Astrocyte of the spinal cord (primary cell): ENCODE measurements around the gene IRF2BP2.

Experiments
- DNase-seq: peaks from one replicate; pipeline ENCODE4 v3.0.0; 2011; ENCODE audit warnings: low read depth, low spot score
- H3K4me3 ChIP-seq: 2 replicates; pipeline ENCODE4 v1.5.1; 2011; ENCODE audit warnings: low read depth, mild to moderate bottlenecking, low read length, moderate library complexity
- CTCF ChIP-seq: IDR thresholded peaks from 2 replicates; pipeline ENCODE4 v1.5.1; 2012; ENCODE audit warnings: low read depth, mild to moderate bottlenecking, low read length, inconsistent platforms
- in situ Hi-C: cut with HindIII; loops from 2 replicates; pipeline ENCODE4 v1.10.0; 2017; ENCODE audit warnings: low sequenced_read_pairs

The IRF2BP2 gene

GRCh38 chr1:234619794-234620247 lies 9.8 kb upstream of the IRF2BP2 start:
- in situ Hi-C loops, result loop anchor here (25.0 kb wide), 1 partner anchor 342 kb away; no protein-coding TSS in a partner anchor
- DNase-seq, result no peak
- TF ChIP-seq CTCF, result no peak

GRCh38 chr1:234619071-234619480 lies 9.1 kb upstream of the IRF2BP2 start:
- peak; percentile 33 for DNase-seq
- TF ChIP-seq CTCF, result no peak
- in situ Hi-C loops, result loop anchor here (25.0 kb wide), 1 partner anchor 343 kb away; no protein-coding TSS in a partner anchor
- no peak overlapping the region for H3K4me3 ChIP-seq

More at GRCh38 chr1:234619794-234620247, 9.8 kb upstream of the IRF2BP2 start:
- H3K4me3 ChIP-seq, result no peak overlapping the region

GRCh38 chr1:234618737-234619049 lies 8.7 kb upstream of the IRF2BP2 start:
- no peak overlapping the region for H3K4me3 ChIP-seq
- no peak for DNase-seq
- TF ChIP-seq CTCF, result no peak
- in situ Hi-C loops, result loop anchor here (25.0 kb wide), 1 partner anchor 344 kb away; no protein-coding TSS in a partner anchor

- peak; percentile 75 for DNase-seq
- no peak overlapping the region for H3K4me3 ChIP-seq
- in situ Hi-C loops, result loop anchor here (25.0 kb wide), 1 partner anchor 344 kb away; no protein-coding TSS in a partner anchor
- no peak for TF ChIP-seq CTCF
Measured at GRCh38 chr1:234617986-234618736, 8.2 kb upstream of the IRF2BP2 start.

DNA sequence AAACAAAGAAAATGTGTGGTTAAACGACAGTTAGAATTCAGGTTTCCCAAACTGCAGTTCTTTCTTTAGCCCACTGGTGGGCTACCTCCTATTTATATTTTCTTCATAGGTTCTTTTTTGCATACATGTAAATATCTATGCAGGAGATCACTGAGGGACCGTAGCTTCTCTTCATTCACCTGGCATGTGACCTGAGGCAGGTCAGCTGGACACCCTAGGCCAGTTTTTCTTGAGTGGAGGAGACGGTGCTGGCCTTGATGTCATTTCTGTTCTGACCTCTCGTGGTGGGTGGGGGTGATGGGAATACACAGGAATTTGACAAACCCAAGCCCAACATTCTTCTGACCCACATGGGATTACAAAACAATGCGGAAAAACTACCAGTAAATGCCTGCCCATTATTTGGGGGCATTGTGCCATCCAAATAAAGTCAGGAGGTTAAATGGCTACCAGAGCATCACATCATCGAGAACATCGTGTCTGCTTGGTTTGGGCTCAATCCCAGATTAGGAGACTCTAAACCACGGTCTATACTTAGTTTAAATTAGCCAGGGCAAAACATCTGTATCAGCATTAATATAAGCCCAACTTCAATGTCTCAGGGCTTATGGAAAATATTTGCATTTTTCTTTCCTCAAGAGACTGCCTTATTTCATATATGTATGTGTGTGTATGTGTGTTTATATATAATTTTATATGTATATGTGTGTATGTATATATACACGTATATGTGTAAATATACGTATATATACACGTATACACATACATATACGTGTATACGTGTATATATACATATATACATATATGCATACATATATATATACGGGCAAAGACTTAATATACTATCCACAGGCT lies 7.4 kb upstream of the IRF2BP2 start:
- peak; percentile 39 for TF ChIP-seq CTCF
- in situ Hi-C loops, result loop anchor here (25.0 kb wide), 1 partner anchor 345 kb away; no protein-coding TSS in a partner anchor
- peak; percentile 42 for DNase-seq
- H3K4me3 ChIP-seq, result no peak overlapping the region

DNA sequence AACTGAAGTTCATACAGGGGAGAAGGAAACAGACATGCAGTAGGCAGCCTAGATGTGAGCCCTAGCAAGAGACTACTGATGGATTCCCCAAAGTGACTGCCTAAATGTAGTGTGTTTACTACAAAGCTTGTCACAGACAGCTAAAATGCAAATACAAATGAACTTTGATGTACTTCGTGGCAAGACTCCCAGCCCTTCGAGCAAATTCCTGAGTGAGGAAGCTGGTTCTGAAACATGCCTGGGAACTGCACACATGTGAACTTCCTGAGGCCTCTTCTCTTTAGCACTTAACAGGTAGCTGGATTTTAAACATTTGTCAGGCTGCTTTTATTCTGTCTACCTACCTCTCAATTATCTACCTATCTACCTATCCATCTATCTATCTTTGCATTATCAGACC lies 6.7 kb upstream of the IRF2BP2 start:
- in situ Hi-C loops, result loop anchor here (25.0 kb wide), 1 partner anchor 346 kb away; no protein-coding TSS in a partner anchor
- no peak for TF ChIP-seq CTCF
- DNase-seq, result peak; percentile 38
- no peak overlapping the region for H3K4me3 ChIP-seq
